COLO829 (cell line): Measurements from ENCODE around the gene CFAP299.
"Not testable (repeated sequence)": the region's sequence is repeated elsewhere in the genome, so short reads cannot be mapped to it uniquely, and the experiment has no call there.

ENCODE experiments used
- DNase-seq: peaks from one replicate; pipeline ENCODE4 v3.0.0; 2012; ENCODE audit warnings: low spot score

Gene CFAP299

GRCh38 chr4:80333121-80333520 is 2.4 kb upstream of the CFAP299 start:
- DNase-seq = no peak

GRCh38 chr4:80334568-80334967 is 962 bp upstream of the CFAP299 start:
- DNase-seq = no peak

GRCh38 chr4:80335226-80335553 is 340 bp upstream of the CFAP299 start:
- DNase-seq = no peak

DNA sequence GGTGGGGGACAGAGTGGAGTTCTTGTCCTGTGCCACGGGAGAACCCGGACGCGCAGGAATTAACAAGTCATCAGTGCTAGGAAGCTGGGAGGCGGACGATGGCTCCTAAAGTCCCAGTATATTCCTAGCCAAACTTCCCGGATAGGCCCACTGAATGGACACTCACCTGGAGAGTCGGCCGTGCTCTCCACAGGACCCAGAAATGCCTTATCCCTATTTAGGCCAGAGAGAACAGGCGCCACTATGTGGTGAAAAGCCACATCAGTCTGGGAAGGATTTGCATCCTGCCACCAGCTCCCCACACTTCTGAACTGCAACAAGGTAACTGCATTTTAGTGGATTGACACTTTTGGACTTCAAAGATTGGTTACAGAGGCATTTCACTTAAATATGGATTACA is 1.1 kb downstream of the CFAP299 start:
- DNase-seq = no peak

- DNase-seq = no peak
Observed at GRCh38 chr4:80340036-80340435, 4.5 kb downstream of the CFAP299 start.

- not testable (repeated sequence) for DNase-seq
Observed at GRCh38 chr4:80342684-80343083, 7.2 kb downstream of the CFAP299 start.

GRCh38 chr4:80343887-80344286 is 8.4 kb downstream of the CFAP299 start:
- no peak for DNase-seq

DNA sequence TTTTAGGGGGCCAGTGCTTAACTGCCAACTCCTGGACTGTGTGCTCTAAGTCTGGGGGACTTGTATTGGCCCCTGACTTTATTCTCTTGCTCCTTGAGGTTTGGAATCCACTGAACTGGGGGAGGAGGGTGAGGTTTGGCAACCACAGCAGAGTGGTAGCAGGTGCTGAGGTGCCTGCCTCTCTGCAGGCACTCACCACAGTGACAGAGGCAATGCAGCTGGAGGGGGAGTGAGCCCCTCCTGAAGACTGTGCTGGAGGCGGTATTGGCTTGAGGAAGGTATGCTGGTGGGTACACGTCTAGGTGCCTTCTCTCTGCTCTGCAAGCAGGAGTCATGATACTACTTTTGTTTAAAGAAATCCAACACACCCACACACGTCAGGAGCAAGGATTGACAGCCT is 24.6 kb downstream of the CFAP299 start:
- no peak for DNase-seq

- no peak for DNase-seq
Observed at GRCh38 chr4:80360900-80361299, 25.4 kb downstream of the CFAP299 start.

DNA sequence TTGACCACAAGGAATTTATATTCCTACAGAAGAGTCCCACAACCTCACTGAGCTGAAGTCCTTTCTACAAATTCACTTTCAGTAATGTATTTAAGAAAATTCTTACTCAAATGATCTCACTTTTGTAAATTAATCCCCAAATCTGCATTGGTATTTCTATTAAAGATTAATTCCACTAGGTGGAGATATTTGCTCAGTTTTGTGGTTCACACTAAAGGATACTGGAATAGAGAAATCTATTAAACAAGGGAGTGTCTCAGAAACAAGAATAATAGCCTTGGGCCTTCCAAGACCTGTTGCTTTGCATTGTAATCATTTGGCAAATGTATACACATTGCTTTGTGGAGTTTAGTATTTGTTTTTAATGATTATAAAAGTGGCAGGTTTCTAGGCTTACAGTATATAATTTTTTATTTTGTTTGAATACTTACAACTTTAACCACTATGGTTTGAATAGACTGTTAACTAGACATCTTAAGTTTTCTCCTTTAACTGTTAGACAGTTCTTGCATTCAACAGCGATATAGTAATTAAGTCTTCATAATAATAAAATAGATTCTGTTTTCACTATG is 25.9 kb downstream of the CFAP299 start:
- peak; percentile 45 for DNase-seq

DNA sequence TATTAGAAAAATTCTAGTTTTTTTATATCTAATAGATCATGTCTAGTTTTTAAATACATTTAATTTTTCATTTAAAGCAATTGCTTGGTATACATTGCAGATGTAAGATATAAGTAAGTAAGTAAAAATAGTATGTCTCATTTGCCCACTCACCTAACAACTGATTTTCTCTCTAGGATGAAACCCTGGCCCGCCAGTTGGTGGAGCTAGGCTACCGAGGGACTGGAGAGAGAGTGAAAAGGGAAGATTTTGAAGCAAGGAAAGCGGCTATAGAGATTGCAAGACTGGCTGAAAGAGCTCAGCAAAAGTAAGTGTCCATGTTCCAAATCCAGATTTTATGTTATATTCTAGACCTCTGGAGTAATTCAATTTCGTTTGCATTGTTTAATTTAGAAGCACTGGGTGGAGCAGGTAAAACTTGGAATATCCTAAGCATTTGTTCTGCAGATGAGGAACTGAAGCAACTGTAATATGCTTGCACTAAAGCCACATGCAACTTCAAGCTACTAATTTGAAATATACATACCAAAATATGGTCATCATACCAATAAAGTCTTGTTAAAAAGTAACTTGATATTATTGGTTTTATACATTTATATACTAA is 27.1 kb downstream of the CFAP299 start:
- peak; percentile 32 for DNase-seq

DNA sequence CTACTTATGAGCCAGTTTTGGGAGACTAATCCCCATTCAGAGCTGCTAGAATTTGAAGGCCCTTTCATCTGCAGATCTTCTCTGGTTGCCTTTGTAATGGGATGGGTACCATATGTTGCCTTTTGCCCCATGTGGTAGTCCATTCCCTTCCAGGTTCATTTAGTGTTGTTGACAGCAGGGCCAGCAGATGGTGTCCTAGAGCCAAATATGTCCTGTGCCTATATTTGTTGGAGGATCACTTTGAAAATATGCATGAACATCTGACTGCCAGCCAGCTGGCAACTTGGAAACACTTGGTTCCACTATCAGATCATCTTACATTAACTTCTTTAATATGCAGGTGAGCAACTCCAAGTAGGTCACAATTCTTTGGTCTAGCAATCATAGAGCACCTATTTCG is 30.4 kb downstream of the CFAP299 start:
- DNase-seq = peak; percentile 78

DNA sequence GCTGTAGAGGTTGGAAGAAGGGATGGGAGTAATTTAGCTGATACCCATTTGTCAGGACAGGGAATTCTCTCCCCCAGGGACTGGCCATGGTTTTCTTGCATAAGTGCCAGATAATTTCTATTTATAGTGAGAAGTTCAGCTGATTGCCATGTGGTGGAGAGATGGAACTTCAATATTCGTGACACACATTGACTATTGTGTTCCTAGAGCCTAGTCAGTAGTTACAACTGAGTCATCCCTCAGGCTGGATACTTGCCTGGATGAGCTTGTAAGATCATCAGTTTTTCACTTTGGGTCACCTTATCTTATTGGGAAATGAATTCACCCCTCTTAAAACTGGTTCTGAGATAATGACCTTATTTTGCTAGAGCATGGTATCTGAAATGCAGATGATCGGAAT is 32.2 kb downstream of the CFAP299 start:
- no peak for DNase-seq

DNA sequence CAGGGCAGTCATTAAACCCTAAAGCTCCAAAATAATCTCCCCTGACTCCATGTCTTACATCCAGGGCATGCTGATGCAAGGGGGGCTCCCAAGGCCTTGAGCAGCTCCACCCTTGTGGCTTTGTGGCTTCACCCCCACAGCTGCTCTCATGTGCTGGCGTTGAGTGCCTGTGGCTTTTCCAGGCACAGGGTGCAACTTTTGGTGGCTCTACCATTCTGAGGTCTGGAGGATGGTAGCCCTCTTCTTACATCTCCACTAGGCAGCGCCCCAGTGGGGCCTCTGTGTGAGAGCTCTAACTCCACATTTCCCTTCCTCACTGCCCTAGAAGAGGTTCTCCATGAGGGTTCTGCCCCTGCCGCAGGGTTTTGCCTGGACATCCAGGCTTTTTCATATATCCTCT is 35.1 kb downstream of the CFAP299 start:
- no peak for DNase-seq

GRCh38 chr4:80371046-80371445 is 35.5 kb downstream of the CFAP299 start:
- DNase-seq = no peak

DNA sequence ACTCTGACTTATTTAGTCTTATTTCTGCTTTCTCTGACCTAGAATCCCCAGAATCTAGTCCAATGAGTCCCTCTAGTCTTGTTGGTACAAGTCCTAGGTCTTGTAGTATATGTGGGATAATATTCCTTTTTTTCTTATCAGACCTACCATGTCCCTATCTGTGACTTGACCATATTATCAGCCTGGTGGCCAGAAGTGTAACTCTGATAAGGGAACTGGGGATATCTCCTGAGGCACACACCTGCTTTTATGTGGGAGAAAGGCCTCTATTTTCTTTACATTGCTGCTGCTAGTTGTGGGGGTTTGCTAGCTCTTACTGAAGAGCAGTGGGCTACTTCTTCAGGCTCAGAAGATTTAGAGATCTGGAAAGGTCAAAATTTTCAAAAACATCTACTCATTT is 38.6 kb downstream of the CFAP299 start:
- DNase-seq = no peak

- DNase-seq = no peak
Observed at GRCh38 chr4:80382090-80382832, 46.7 kb downstream of the CFAP299 start.

GRCh38 chr4:80385397-80386280 is 50.1 kb downstream of the CFAP299 start:
- no peak for DNase-seq

DNA sequence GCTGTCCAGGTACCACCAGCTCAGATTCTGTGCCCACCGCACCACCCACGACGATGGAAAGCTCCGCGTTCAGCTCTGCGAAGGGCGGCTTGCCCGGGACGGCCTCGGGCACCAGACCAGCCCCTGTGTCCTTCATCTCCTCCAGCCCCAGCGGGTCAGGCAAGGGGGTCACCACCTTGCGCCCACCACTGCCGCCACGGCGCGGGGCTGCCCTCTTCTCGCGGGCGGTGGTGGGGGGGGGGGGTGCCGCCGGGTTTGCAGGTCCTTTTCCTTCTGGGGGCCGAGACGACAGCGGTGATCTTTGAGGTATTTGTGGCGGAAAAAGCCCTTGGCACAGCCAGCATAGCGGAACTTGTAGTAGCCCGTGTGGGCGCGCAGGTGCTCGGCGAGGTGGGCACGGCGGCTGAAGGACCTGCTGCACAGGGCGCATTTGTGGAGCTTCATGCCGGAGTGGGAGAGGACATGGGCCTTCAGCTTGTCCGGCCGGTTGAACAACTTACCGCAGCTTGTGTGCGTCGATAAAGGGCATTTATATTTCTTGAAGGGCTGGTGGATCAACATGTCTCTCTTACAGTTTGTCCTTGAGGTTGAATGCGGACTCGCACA is 50.9 kb downstream of the CFAP299 start:
- DNase-seq = no peak

DNA sequence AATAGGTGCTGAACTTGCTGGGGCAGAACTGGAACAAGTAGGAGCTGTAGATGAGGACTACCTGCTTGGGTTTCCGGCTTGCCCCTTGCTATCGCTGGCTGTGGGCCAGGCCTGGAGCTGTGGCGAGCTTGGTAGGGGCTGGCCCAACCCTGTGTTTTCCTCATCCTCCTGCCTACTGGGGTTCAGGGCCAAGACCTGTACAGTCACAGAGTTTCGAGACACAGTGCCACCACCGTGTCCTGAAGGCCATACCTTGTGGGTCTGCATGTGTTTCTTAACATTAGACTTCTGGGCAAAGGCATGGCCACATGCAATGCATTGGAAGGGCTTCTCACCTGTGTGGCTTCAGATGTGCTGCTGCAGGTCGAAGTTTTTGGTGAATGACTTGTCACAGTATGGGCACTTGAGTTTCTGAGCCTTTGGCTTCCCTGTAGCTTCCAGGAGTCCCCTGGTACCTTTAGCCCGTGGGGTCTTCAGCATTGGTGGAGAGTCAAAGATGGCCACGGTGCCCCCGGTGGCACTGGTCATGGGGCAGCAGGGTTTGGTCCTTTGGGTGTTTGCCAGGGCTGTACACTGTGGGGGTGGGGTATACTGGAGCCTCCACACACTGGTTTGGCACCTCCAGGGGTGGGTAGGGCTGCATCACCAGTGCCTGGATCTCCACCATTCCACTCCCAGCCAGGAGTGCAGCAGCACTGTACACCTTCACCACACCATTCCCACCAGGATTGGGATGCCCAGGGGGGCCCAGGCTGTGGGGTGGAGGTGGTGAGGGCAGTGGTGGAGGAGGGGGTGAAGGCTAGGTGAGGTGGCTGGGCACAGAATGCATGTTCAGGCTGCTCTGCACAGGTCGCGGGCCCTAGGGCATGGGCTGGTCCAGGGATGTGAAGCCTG is 52.1 kb downstream of the CFAP299 start:
- DNase-seq = no peak

GRCh38 chr4:80388284-80388607 is 52.7 kb downstream of the CFAP299 start:
- DNase-seq = no peak
